ENCODE results near the gene ZBTB3.

DNA sequence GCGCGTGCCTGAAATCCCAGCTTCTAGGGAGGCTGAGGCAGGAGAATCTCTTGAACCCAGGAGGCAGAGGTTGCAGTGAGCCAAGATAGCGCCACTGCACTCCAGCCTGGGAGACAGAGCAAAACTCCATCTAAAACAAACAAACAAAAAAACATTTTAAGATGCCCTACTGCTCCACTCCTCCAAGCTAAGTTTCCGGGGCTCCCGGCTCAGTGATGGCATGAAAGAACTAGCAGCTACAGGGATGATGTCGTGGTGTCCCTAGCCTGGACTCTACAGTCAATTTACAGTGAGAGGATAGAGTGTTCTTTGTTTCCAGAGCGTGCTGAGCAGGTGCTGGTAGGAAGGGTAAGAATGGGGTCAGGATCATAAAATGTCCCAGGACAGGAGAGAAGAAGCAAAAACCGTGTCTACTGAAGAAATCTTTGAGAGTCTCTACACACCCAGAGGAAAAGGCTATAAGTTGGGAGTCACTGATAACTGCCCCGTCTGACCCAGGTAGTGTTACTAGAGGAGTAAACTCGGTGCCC lies 1.2 kb upstream of the ZBTB3 start:
- TF ChIP-seq, protein P1, sequence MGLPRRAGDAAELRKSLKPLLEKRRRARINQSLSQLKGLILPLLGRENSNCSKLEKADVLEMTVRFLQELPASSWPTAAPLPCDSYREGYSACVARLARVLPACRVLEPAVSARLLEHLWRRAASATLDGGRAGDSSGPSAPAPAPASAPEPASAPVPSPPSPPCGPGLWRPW (IDR thresholded peaks at IDR 0.05): no peak
- TF ChIP-seq, protein P2, sequence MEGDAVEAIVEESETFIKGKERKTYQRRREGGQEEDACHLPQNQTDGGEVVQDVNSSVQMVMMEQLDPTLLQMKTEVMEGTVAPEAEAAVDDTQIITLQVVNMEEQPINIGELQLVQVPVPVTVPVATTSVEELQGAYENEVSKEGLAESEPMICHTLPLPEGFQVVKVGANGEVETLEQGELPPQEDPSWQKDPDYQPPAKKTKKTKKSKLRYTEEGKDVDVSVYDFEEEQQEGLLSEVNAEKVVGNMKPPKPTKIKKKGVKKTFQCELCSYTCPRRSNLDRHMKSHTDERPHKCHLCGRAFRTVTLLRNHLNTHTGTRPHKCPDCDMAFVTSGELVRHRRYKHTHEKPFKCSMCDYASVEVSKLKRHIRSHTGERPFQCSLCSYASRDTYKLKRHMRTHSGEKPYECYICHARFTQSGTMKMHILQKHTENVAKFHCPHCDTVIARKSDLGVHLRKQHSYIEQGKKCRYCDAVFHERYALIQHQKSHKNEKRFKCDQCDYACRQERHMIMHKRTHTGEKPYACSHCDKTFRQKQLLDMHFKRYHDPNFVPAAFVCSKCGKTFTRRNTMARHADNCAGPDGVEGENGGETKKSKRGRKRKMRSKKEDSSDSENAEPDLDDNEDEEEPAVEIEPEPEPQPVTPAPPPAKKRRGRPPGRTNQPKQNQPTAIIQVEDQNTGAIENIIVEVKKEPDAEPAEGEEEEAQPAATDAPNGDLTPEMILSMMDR (IDR thresholded peaks at IDR 0.05): no peak
